Measurements from ENCODE around the gene TMEM86B.

DNA sequence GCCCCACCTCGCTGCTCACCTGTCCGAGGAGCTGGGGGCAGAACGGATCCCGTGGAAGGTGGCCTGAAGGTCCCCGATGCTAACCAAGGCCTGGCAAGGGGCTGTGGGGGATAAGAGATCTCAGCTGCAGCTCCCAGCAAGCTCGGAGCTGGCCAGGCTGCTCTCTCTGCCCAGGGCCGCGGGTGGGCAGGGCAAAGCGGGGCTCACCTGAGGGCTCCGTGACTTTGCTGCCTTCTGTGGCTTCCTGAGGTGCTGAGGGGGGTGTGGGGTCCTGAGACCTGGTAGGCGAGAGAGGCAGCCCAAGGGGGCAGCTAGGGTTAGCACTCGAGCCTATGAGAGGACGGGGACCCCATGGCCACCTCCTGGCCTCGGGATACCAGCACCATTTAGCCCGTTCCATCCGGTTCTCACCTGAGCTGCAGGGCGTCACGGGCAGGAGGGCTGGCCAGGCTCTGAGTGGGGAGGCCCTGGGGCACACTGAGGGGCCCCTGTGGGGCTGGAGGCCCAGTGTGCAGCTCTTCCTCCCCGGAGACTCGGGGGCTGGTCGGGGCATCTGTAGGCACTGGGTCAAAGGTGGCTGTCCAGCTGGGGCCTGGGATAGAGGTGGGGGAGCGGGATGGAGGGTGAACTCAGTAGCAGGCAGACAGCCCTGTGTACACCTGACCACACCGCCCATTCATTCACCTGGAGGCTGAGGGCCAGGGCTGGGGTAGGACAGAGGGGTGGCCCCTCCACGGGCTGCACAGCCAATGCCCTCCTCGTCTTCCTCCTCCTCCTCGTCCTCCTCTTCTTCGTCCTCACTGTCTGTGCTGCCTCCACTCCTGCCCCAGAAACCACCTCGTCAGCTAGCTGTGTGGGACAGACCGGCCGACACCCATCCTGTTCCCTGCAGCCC, 3.1 kb upstream of the TMEM86B start:
- no peak for TF ChIP-seq EZH2 (IDR thresholded peaks at IDR 0.05; ENCODE audit: borderline replicate concordance, low read depth, low read length, poor library complexity, severe bottlenecking)
- TF ChIP-seq, protein P1, sequence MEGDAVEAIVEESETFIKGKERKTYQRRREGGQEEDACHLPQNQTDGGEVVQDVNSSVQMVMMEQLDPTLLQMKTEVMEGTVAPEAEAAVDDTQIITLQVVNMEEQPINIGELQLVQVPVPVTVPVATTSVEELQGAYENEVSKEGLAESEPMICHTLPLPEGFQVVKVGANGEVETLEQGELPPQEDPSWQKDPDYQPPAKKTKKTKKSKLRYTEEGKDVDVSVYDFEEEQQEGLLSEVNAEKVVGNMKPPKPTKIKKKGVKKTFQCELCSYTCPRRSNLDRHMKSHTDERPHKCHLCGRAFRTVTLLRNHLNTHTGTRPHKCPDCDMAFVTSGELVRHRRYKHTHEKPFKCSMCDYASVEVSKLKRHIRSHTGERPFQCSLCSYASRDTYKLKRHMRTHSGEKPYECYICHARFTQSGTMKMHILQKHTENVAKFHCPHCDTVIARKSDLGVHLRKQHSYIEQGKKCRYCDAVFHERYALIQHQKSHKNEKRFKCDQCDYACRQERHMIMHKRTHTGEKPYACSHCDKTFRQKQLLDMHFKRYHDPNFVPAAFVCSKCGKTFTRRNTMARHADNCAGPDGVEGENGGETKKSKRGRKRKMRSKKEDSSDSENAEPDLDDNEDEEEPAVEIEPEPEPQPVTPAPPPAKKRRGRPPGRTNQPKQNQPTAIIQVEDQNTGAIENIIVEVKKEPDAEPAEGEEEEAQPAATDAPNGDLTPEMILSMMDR (conservative IDR thresholded peaks at IDR 0.05; ENCODE audit: low read depth, low read length), result no peak

Data from A673 (cell line).